Effector CD4-positive, alpha-beta T cell (primary cell): ENCODE data around the gene SIK3.
"Not testable (repeated sequence)": the region's sequence is repeated elsewhere in the genome, so short reads cannot be mapped to it uniquely, and the experiment has no call there.

Experiments
- DNase-seq: peaks from one replicate; pipeline ENCODE4 v3.0.0-alpha.2; 2020

The SIK3 gene

DNA sequence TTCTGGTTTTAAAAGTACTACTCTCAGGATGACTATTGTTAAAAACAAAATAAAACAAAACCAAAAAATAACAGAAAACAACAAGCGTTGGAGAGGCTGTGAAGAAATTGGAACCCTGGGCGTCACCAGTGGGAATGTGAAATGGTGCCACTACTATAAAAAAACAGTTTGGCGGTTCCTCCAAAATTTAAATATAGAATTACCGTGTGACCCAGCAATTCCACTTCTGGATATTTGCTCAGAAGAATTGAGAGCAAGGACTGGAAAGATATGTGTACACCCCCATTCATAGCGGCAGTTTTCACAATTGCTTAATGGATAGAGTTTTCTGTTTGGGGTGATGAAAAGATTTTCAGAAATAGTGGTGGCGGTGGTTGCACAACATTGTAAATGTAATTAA, 283.7 kb downstream of the SIK3 start:
- DNase-seq = no peak

GRCh38 chr11:116813781-116814471, 284.3 kb downstream of the SIK3 start:
- no peak for DNase-seq

DNA sequence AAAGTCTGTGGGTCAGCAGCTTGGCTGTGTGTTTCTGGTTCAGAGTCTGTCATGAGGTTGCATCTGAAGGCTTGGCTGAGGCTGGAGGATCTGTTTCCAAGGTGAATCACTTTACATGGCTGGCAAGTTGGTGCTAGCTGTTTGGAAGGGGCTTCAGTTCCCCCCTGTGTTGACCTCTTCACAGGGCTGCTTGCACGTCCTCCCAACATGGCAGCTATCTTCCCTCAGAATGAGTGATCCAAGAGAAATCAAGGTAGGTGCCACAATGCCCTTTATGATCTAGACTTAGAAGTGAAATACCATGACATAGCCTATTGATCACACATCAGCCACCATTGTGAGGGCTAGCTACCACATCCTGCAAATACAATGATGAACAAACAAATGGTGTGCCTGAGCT, 285.1 kb downstream of the SIK3 start:
- DNase-seq = no peak

GRCh38 chr11:116812109-116812508, 286.1 kb downstream of the SIK3 start:
- no peak for DNase-seq

GRCh38 chr11:116811194-116811593, 287.0 kb downstream of the SIK3 start:
- DNase-seq = no peak

GRCh38 chr11:116808262-116809175, 289.7 kb downstream of the SIK3 start:
- DNase-seq = no peak

GRCh38 chr11:116807601-116808261, 290.5 kb downstream of the SIK3 start:
- DNase-seq = no peak

GRCh38 chr11:116804001-116804400, 294.2 kb downstream of the SIK3 start:
- DNase-seq = no peak

DNA sequence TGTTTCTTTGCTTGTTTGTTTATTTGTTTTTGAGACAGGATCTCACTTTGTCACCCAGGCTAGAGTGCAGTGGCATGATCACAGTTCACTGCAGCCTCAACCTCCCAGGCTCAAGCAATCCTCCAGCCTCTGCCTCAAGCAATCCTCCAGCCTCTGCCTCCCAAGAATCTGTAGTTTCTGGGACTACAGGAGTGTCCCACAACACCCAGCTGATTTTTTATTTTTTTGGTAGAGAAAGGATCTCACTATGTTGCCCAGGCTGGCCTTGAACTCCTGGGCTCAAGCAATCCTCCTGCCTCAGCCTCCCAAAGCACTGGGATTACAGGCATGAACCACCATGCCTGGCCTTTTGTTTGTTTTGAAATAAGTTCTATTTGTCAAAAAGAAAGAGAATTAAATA, 296.6 kb downstream of the SIK3 start:
- not testable (repeated sequence) for DNase-seq

DNA sequence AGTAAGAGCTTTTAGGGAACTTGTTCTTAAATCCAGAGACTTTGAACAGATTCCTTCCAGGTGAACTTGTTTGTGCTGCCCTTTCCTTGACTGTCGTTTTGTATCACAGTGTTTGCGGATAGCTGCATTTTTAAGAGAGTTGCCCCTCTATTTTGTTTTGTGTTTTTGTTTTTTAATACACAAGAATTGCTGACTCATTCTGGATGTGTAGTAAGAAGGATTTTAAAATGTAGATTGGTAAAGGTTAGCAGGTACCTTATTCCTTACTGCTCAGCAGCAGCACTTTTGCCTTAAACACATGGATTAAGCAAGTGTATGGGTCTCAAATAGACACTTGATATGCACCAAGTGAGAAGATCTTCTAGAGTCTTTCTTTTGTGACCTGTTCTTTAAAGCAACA, 297.6 kb downstream of the SIK3 start:
- no peak for DNase-seq

- no peak for DNase-seq
Observed at GRCh38 chr11:116798368-116798767, 299.9 kb downstream of the SIK3 start.

DNA sequence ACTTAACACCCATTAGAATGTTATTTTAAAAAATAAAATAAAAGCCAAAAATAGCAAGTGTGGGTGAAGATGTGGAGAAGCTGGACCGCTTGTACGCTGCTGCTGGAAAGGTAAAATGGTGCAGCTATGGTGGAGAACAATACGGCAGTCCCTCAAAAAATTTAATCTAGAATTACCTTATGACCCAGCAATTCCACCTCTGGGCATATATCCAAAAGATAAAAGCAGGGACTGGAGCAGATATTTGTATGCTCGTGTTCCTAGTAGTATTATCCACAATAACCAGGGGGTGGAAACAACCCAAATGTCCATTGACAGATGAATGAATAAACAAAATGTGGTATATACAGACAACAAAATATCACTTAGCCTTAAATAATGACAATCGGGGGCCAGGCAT, 300.4 kb downstream of the SIK3 start:
- DNase-seq = no peak

DNA sequence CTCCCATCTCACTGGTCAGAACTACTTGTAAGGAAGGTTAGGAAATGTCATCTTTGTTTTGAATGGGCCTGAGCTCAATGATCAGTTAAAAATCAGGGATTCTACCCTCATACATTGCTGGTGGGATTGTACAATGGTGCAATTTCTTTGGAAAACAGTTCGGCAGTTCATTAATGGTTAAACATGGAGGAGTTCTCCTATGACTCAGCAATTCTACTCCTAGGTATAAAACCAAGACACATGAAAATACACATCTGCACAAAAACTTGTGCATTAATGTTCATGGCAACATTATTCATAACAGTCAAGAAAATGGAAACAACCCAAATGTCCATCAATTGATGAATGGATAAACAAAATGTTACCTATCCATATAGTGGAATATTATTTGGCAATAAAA, 301.7 kb downstream of the SIK3 start:
- no peak for DNase-seq

GRCh38 chr11:116794851-116795250, 303.4 kb downstream of the SIK3 start:
- no peak for DNase-seq

- no peak for DNase-seq
Observed at GRCh38 chr11:116793772-116794097, 304.5 kb downstream of the SIK3 start.
